ENCODE results near the gene SLC13A2. TPM values are rescaled to one million over a fixed set of nuclear protein-coding genes. Genes with fewer than 3 reads are reported as not detected.

The SLC13A2 gene
- total RNA-seq, 4 donors from 2014 or later = 0.37 TPM; not detected in 3

DNA sequence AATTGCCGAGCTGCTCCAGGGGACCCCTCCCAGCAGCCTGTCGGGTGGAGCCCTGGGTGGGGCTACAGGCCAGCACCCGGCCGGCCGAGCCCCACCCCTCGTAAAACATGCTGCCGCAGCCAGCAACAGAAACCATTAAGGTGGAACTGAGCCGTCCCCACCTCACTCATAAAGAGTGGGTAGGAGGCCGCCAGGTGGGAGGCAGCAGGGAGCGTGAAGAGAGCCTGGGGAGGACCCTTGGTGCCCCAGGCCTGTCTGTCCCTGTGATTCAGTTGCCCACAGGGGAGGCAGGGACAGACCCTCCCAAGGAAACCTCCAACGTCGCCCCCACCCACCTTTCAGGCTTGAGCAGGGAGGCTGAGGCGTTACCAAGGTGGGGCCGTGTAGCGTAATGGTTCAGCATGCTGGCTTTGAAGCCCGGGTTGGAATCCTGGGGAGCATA, 41.1 kb downstream of the SLC13A2 start:
- no peak for ATAC-seq
- no peaks in the 10 kb centered on the region for H3K36me3 ChIP-seq
- H3K27me3 ChIP-seq = peaks cover 50% of the 10 kb centered on the region
- no peaks in the 10 kb centered on the region for H3K9me3 ChIP-seq
- H3K27ac ChIP-seq = no peak overlapping the region
- no peak overlapping the region for H3K4me3 ChIP-seq
- no peak for TF ChIP-seq POLR2A (IDR thresholded peaks at IDR 0.05)
- TF ChIP-seq, protein P1, sequence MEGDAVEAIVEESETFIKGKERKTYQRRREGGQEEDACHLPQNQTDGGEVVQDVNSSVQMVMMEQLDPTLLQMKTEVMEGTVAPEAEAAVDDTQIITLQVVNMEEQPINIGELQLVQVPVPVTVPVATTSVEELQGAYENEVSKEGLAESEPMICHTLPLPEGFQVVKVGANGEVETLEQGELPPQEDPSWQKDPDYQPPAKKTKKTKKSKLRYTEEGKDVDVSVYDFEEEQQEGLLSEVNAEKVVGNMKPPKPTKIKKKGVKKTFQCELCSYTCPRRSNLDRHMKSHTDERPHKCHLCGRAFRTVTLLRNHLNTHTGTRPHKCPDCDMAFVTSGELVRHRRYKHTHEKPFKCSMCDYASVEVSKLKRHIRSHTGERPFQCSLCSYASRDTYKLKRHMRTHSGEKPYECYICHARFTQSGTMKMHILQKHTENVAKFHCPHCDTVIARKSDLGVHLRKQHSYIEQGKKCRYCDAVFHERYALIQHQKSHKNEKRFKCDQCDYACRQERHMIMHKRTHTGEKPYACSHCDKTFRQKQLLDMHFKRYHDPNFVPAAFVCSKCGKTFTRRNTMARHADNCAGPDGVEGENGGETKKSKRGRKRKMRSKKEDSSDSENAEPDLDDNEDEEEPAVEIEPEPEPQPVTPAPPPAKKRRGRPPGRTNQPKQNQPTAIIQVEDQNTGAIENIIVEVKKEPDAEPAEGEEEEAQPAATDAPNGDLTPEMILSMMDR (IDR thresholded peaks at IDR 0.05) = no peak
- TF ChIP-seq EP300 (IDR thresholded peaks at IDR 0.05) = no peak
- no peak for TF ChIP-seq POLR2AphosphoS5 (IDR thresholded peaks at IDR 0.05)
- H3K4me1 ChIP-seq = no peaks in the 10 kb centered on the region
- 0% methylated on average over 1 of the region's 16 CpGs; no CpG with 5 or more reads in 1 of the 2 donors for WGBS, 2 donors (ENCODE audit: low coverage in 1 of 2)

GRCh38 chr17:28515518-28515917, 42.1 kb downstream of the SLC13A2 start:
- WGBS, 2 donors (ENCODE audit: low coverage in 1 of 2) = 60% methylated on average over 1 of the region's 1 CpG; no CpG with 5 or more reads in 1 of the 2 donors
- H3K36me3 ChIP-seq = no peaks in the 10 kb centered on the region
- peaks cover 41% of the 10 kb centered on the region for H3K27me3 ChIP-seq
- H3K27ac ChIP-seq = no peak overlapping the region
- no peak overlapping the region for H3K4me3 ChIP-seq
- ATAC-seq = no peak
- no peaks in the 10 kb centered on the region for H3K4me1 ChIP-seq
- no peak for TF ChIP-seq POLR2AphosphoS5 (IDR thresholded peaks at IDR 0.05)
- TF ChIP-seq, protein P1 (IDR thresholded peaks at IDR 0.05) = no peak
- no peak for TF ChIP-seq EP300 (IDR thresholded peaks at IDR 0.05)
- TF ChIP-seq POLR2A (IDR thresholded peaks at IDR 0.05) = no peak
- no peaks in the 10 kb centered on the region for H3K9me3 ChIP-seq

DNA sequence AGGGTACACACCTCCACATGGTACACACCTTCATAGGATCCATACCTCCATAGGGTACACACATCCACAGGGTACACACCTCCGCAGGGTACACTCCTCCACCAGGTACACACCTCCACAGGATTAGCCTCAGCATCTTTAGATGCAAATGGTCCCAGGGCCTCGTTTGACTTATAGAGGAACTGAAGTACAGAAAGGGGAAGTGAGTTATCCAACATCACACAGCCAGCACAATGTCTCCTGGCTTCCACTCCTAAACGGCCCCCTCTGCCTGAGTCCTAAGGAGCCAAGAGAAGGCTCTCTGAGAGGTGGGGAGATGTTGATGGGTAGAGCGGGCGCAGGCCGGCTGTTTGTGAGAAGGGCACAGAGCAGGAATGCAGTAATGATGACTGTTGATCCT, 44.7 kb downstream of the SLC13A2 start:
- no peaks in the 10 kb centered on the region for H3K4me1 ChIP-seq
- H3K4me3 ChIP-seq = no peak overlapping the region
- TF ChIP-seq POLR2A (IDR thresholded peaks at IDR 0.05) (no peak), POLR2AphosphoS5 (IDR thresholded peaks at IDR 0.05) (no peak), EP300 (IDR thresholded peaks at IDR 0.05) (no peak)
- TF ChIP-seq, protein P1 (IDR thresholded peaks at IDR 0.05) = no peak
- peaks cover 23% of the 10 kb centered on the region for H3K27me3 ChIP-seq
- ATAC-seq = no peak
- H3K9me3 ChIP-seq = no peaks in the 10 kb centered on the region
- H3K36me3 ChIP-seq = no peaks in the 10 kb centered on the region
- H3K27ac ChIP-seq = no peak overlapping the region
- WGBS, 2 donors (ENCODE audit: low coverage in 1 of 2) = 49 to 56% methylated on average over 3 to 4 of the region's 6 CpGs

- Histone ChIP-seq H3K36me3 (no peaks in the 10 kb centered on the region), H3K27ac (no peak overlapping the region), H3K4me1 (no peaks in the 10 kb centered on the region), H3K4me3 (no peak overlapping the region), H3K27me3 (peaks cover 19% of the 10 kb centered on the region), H3K9me3 (no peaks in the 10 kb centered on the region)
- whole genome bisulfite sequencing, 2 donors (ENCODE audit: low coverage in 1 of 2) = 83 to 85% methylated on average over 5 to 6 of the region's 7 CpGs
- TF ChIP-seq POLR2A (IDR thresholded peaks at IDR 0.05) (no peak), POLR2AphosphoS5 (IDR thresholded peaks at IDR 0.05) (no peak), EP300 (IDR thresholded peaks at IDR 0.05) (no peak)
- TF ChIP-seq, protein P1 (IDR thresholded peaks at IDR 0.05) = no peak
- ATAC-seq = no peak
Observed at GRCh38 chr17:28518578-28518977, 45.1 kb downstream of the SLC13A2 start.

DNA sequence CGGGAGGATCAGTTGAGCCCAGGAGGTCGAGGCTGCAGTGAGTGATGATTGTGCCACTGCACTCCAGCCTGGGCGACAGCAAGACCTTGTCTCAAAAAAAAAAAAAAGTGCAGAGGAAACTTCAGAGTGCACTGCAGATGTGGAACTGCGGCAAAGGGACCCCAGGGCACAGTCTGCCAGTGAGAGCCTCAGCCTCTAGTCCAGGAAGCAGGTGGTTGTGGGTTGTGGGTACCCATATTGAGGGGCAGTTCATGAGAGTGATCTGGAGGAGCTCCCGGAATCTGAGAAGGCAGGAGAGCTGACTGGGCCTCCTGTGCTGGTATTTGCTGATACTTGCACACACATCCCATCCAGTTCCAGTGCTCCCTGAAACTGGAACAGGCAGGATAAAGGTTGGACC, 45.8 kb downstream of the SLC13A2 start:
- TF ChIP-seq EP300 (IDR thresholded peaks at IDR 0.05) = no peak
- Histone ChIP-seq H3K27me3 (peaks cover 12% of the 10 kb centered on the region), H3K4me1 (no peaks in the 10 kb centered on the region), H3K9me3 (no peaks in the 10 kb centered on the region), H3K27ac (no peak overlapping the region), H3K36me3 (no peaks in the 10 kb centered on the region), H3K4me3 (no peak overlapping the region)
- no peak for ATAC-seq
- 53 to 83% methylated on average over 2 to 3 of the region's 5 CpGs for WGBS, 2 donors (ENCODE audit: low coverage in 1 of 2)

Data from gastroesophageal sphincter (tissue), 4 donors.